B cell (primary cell): Measurements from ENCODE around the gene AARS2. TPM values are rescaled to one million over a fixed set of nuclear protein-coding genes. Genes with fewer than 3 reads are reported as not detected.

Experiments
- ATAC-seq: fragments of 200-7000 bp; cut with Tn5 transposase; one replicate; pipeline ENCODE4 v1.10.0; 2021; ENCODE audit warnings: low read depth, mild to moderate bottlenecking, moderate number of reproducible peaks, moderate library complexity
- CTCF ChIA-PET: fragments of 350-600 bp; sonication (Branson Sonifier 250); formaldehyde crosslinking; loops from one replicate; lab custom pipeline; 2021; ENCODE audit warnings: antibody characterized with exemption, inconsistent platforms; lab: Charles Lee
- POLR2A ChIA-PET: fragments of 350-600 bp; sonication (Branson Sonifier 250); formaldehyde crosslinking; loops from one replicate; lab custom pipeline; 2021; ENCODE audit warnings: antibody characterized with exemption; lab: Charles Lee
- DNase-seq: peaks from one replicate; pipeline ENCODE4 v3.0.0; 2013
- H2AFZ ChIP-seq: 2 replicates; pipeline ENCODE4 v1.6.1; 2012; ENCODE audit warnings: mild to moderate bottlenecking, low read depth, low read length; ENCODE audit not compliant: insufficient read depth, poor library complexity, severe bottlenecking
- H3K27ac ChIP-seq, 2 donors: 1 replicate in 1 of 2; 2 replicates in 1 of 2; pipeline ENCODE4 v1.5.1; 2012 to 2013; ENCODE audit warnings: low read length in 2 of 2, mild to moderate bottlenecking in 2 of 2, moderate library complexity in 1 of 2
- H3K27me3 ChIP-seq, 4 experiments: fragments of 200-600 bp in 1 of 4; sonication (generic) in 1 of 4; replicated peaks in 1 of 4; 1 replicate in 2 of 4; 2 replicates in 2 of 4; pipeline versions ENCODE4 v1.6.1 to v1.7.0; 2013 to 2016; ENCODE audit warnings: low read length in 3 of 4, mild to moderate bottlenecking in 2 of 4, mixed read lengths in 1 of 4, moderate library complexity in 1 of 4; ENCODE audit not compliant: insufficient read depth in 4 of 4, control insufficient read depth in 3 of 4; ENCODE audit errors: control extremely low read depth in 1 of 4
- H3K36me3 ChIP-seq, 2 experiments: replicated peaks in 1 of 2; 1 replicate in 1 of 2; 2 replicates in 1 of 2; pipeline versions ENCODE4 v1.6.1 to v1.7.1; 2013; ENCODE audit warnings: low read length in 1 of 2; ENCODE audit not compliant: insufficient read depth in 2 of 2, control insufficient read depth in 1 of 2; ENCODE audit errors: control extremely low read depth in 1 of 2, extremely low read depth in 1 of 2
- H3K4me1 ChIP-seq, 2 donors: fragments of 200-600 bp in 1 of 2; sonication (generic) in 1 of 2; 1 replicate in 1 of 2; 2 replicates in 1 of 2; pipeline versions ENCODE4 v1.5.1 to v1.6.1; 2013 to 2017; ENCODE audit warnings: low read length in 2 of 2; ENCODE audit not compliant: control insufficient read depth in 2 of 2, insufficient read depth in 2 of 2
- H3K4me2 ChIP-seq: replicated peaks from 2 replicates; pipeline ENCODE3; 2012; ENCODE audit warnings: mild to moderate bottlenecking, low read depth, low read length; ENCODE audit not compliant: poor library complexity, severe bottlenecking
- H3K4me3 ChIP-seq, 5 experiments: fragments of 200-600 bp in 1 of 5; sonication (generic) in 1 of 5; 1 replicate in 3 of 5; 2 replicates in 2 of 5; pipeline versions ENCODE4 v1.5.1 to v1.7.0; 2011 to 2016; ENCODE audit warnings: low read length in 4 of 5, mild to moderate bottlenecking in 4 of 5, low read depth in 2 of 5, control low read depth in 1 of 5, moderate library complexity in 1 of 5; ENCODE audit not compliant: insufficient read depth in 1 of 5; ENCODE audit errors: control extremely low read depth in 1 of 5, extremely low read depth in 1 of 5
- H3K79me2 ChIP-seq: fragments of 200-600 bp; sonication (generic); one replicate; pipeline ENCODE4 v1.6.0; 2016; ENCODE audit warnings: low read length; ENCODE audit not compliant: control insufficient read depth, insufficient read depth
- H3K9ac ChIP-seq: fragments of 200-600 bp; sonication (generic); 2 replicates; pipeline ENCODE4 v1.6.1; 2017; ENCODE audit warnings: mild to moderate bottlenecking, low read length, moderate library complexity
- H3K9me3 ChIP-seq, 3 donors: one replicate each; pipeline versions ENCODE4 v1.6.1 to v1.7.1; 2013; ENCODE audit warnings: low read length in 2 of 3; ENCODE audit not compliant: control insufficient read depth in 2 of 3, insufficient read depth in 1 of 3; ENCODE audit errors: control extremely low read depth in 1 of 3
- H4K20me1 ChIP-seq: 2 replicates; pipeline ENCODE4 v1.6.0; 2012; ENCODE audit warnings: mild to moderate bottlenecking, low read length; ENCODE audit not compliant: insufficient read depth, control insufficient read depth, poor library complexity, severe bottlenecking
- H3K27ac Mint-ChIP-seq: one replicate; pipeline ENCODE4 v1.8.0; 2021; ENCODE audit warnings: mixed read lengths
- H3K27me3 Mint-ChIP-seq: one replicate; pipeline ENCODE4 v1.8.0; 2021; ENCODE audit warnings: mixed read lengths
- H3K4me1 Mint-ChIP-seq: one replicate; pipeline ENCODE4 v1.8.0; 2021; ENCODE audit warnings: mixed read lengths
- H3K4me3 Mint-ChIP-seq: one replicate; pipeline ENCODE4 v1.8.0; 2021; ENCODE audit warnings: mixed read lengths
- H3K9me3 Mint-ChIP-seq: one replicate; pipeline ENCODE4 v1.8.0; 2022; ENCODE audit warnings: mixed read lengths; ENCODE audit not compliant: insufficient read depth
- EZH2 ChIP-seq: IDR thresholded peaks from 2 replicates; pipeline ENCODE4 v1.6.1; 2012; ENCODE audit warnings: borderline replicate concordance, low read depth, mild to moderate bottlenecking, moderate library complexity, low read length; ENCODE audit not compliant: insufficient read depth, poor library complexity, severe bottlenecking
- WGBS: methylation state at CpG from one replicate; pipeline ENCODE4 v1.1.5; 2013; ENCODE audit warnings: missing lambda C conversion rate; ENCODE audit not compliant: insufficient coverage; 5-methylcytosine and 5-hydroxymethylcytosine counted together
- intact Hi-C: fragments of 100-400 bp; cut with micrococcal nuclease; formaldehyde crosslinking; loops from one replicate; pipeline ENCODE4 v1.10.0; 2022
- polyA plus RNA-seq: library from polyadenylated mRNA; depleted of rRNA; stranded (reverse); fragments of >200 nt; gene quantifications from 2 replicates; pipeline ENCODE4 v1.2.3, GENCODE V29; 2012
- total RNA-seq, 2 donors: library from RNA; stranded (reverse); fragments of 120-200 nt in 1 of 2; gene quantifications; 1 replicate in 1 of 2; 2 replicates in 1 of 2; pipeline versions ENCODE4 v1.2.3 to v1.2.4, GENCODE V29; 2013 to 2022
- TF ChIP-seq, protein P1 (sequence below): fragments of 200-600 bp; IDR thresholded peaks from one replicate; pipeline ENCODE4 v1.8.0; 2022; ENCODE audit warnings: antibody characterized with exemption, mild to moderate bottlenecking

AARS2 gene
- total and polyA plus RNA-seq, 2 donors (not counting 1 experiment from before 2014, with no cell fraction given), result 11.3 to 21.3 TPM

DNA sequence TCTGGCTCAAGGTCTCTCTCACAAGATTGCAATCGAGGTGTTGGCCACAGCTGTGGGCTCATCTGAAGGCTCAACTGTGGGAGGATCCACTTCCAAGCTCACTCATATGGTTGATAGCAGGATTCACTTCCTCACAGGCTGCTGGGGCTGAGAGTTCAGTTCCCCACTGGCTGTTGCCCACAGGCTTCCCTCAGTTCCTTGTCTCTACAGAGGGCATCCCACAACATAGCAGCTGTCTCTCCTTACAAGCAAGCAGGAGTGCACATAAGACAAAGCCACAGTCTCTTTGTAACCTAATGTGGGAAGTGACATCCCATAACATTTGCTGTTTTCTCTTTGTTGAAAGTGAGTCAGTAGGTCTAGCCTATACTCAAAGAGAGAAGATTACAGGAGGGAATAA is 43.3 kb upstream of the AARS2 start:
- WGBS, result 58% methylated on average over 1 of the region's 1 CpG
- Histone ChIP-seq H3K4me2 (no peak overlapping the region), H4K20me1 (no peaks in the 10 kb centered on the region), H3K4me1 (no peaks in the 10 kb centered on the region), H3K4me3 (no peak overlapping the region), H3K9ac (no peak overlapping the region), H3K9me3 (peaks cover 0 to 5% (median 4%) of the 10 kb centered on the region in 3 donors), H2AFZ (no peak overlapping the region), H3K36me3 (no peaks in the 10 kb centered on the region), H3K79me2 (no peaks in the 10 kb centered on the region), H3K27me3 (peaks cover 0 to 10% (median 4%) of the 10 kb centered on the region in 4 experiments), H3K27ac (no peak overlapping the region)
- no peak for ATAC-seq
- no peak for DNase-seq
- H3K9me3 Mint-ChIP-seq, result peaks cover 4% of the 10 kb centered on the region
- intact Hi-C loops, result no loop called here
- ChIA-PET POLR2A (no interaction called here), CTCF (no interaction called here)
- peaks cover 22% of the 10 kb centered on the region for H3K27me3 Mint-ChIP-seq
- H3K4me1 Mint-ChIP-seq, result no peaks in the 10 kb centered on the region
- no peak overlapping the region for H3K27ac Mint-ChIP-seq
- no peak for TF ChIP-seq EZH2
- TF ChIP-seq, protein P1, sequence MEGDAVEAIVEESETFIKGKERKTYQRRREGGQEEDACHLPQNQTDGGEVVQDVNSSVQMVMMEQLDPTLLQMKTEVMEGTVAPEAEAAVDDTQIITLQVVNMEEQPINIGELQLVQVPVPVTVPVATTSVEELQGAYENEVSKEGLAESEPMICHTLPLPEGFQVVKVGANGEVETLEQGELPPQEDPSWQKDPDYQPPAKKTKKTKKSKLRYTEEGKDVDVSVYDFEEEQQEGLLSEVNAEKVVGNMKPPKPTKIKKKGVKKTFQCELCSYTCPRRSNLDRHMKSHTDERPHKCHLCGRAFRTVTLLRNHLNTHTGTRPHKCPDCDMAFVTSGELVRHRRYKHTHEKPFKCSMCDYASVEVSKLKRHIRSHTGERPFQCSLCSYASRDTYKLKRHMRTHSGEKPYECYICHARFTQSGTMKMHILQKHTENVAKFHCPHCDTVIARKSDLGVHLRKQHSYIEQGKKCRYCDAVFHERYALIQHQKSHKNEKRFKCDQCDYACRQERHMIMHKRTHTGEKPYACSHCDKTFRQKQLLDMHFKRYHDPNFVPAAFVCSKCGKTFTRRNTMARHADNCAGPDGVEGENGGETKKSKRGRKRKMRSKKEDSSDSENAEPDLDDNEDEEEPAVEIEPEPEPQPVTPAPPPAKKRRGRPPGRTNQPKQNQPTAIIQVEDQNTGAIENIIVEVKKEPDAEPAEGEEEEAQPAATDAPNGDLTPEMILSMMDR, result no peak
- H3K4me3 Mint-ChIP-seq, result no peak overlapping the region

DNA sequence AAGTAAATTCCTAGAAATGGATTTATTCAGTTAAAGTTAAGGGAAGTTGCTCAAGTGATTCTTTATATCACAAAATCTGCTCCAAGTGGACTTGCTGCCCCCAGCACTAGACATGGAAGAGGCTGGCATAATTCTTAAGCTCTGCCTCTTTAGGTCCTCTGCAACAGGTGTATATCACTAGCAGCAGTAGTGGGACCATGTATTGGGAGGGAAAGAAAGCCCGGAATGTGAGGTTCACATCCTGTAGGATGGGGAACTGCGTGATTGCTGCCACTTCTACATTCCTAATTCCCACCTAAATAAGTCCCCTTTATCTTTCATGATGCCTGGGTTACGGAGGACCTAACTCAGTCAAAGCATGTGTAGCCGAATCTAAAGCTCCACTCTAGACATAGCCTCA is 42.5 kb upstream of the AARS2 start:
- Histone ChIP-seq H3K27me3 (peaks cover 0 to 10% (median 4%) of the 10 kb centered on the region in 4 experiments), H2AFZ (no peak overlapping the region), H3K36me3 (no peaks in the 10 kb centered on the region), H3K4me3 (no peak overlapping the region), H3K4me2 (no peak overlapping the region), H4K20me1 (no peaks in the 10 kb centered on the region), H3K79me2 (no peaks in the 10 kb centered on the region), H3K4me1 (no peaks in the 10 kb centered on the region), H3K27ac (no peak overlapping the region), H3K9me3 (peaks cover 0 to 5% (median 4%) of the 10 kb centered on the region in 3 donors), H3K9ac (no peak overlapping the region)
- POLR2A ChIA-PET, result no interaction called here
- Mint-ChIP-seq H3K9me3 (peaks cover 4% of the 10 kb centered on the region), H3K27me3 (peaks cover 22% of the 10 kb centered on the region), H3K27ac (no peak overlapping the region), H3K4me1 (no peaks in the 10 kb centered on the region), H3K4me3 (no peak overlapping the region)
- no peak for TF ChIP-seq EZH2
- TF ChIP-seq, protein P1, result no peak
- WGBS, result 95% methylated on average over 2 of the region's 4 CpGs
- DNase-seq (no peak), ATAC-seq (no peak)
- intact Hi-C loops, result no loop called here
- CTCF ChIA-PET, result no interaction called here
